ENCODE measurements around the gene ANKRD42. TPM values are rescaled to one million over a fixed set of nuclear protein-coding genes. Genes with fewer than 3 reads are reported as not detected.

The ANKRD42 gene
- total and polyA plus RNA-seq, 9 of the 15 experiments (the other 6 are each of a cell fraction or from before 2014, with no cell fraction given): 2.8 to 9.1 (median 6.1) TPM

DNA sequence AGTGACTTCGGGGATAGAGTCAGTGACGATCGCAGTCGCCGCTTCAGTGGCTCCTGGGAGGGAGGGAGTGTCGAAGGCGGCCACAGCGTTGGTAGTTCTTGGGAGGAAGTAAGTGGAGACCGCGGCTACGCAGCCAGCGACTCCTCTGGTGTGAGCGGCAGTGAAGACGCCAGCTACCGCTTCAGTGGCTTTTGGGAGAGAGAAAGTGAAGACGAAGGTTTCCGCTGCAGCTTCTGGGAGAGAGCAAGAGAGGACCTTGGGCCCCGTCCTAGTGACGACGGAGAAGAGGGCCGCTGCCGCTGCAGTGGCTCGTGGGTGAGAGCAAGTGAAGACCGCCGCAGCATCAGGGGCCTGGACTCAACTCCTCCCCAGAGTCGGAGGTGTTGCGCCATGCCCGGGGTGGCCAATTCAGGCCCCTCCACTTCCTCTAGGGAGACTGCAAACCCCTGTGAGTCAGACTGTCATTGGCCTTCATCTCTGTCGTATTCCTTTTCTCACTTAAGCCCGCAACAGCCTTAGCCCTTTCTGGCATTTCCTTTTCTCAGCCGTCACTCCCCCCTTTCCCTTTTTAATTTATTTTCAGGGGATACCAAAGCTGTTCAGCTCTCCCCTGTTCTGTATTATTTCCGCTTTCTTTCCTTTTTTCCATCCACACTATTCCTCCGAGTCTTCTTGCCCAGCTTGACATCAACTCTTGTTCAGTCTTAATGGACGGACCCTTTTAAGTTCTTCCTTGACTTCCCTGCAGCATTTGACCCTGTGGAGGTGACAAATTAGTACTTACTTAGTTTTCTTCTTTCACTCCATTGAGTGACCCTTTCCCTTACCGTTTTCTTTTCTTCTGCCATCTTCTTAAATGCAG lies 1.0 kb downstream of the ANKRD42 start (continued):
- TF ChIP-seq POLR2AphosphoS2 (IDR thresholded peaks at IDR 0.05; ENCODE audit: low read length) (no peak), MYC (IDR thresholded peaks at IDR 0.05; ENCODE audit: low read depth, low read length) (no peak), MYC (CRISPR knock-in tag; IDR thresholded peaks at IDR 0.05; ENCODE audit: borderline replicate concordance, low read depth) (no peak), ZNF551 (CRISPR knock-in tag; IDR thresholded peaks at IDR 0.05) (no peak), NR0B1 (IDR thresholded peaks at IDR 0.05; ENCODE audit: partially characterized antibody) (no peak), MTA1 (IDR thresholded peaks at IDR 0.05; ENCODE audit: borderline replicate concordance) (no peak), EHMT2 (IDR thresholded peaks at IDR 0.05) (no peak; the same call in 1 of the 2 replicates), BRD9 (IDR thresholded peaks at IDR 0.05; ENCODE audit: low read depth, partially characterized antibody) (no peak), ZNF212 (CRISPR knock-in tag; IDR thresholded peaks at IDR 0.05) (no peak), CC2D1A (IDR thresholded peaks at IDR 0.05) (no peak), NFE2 (IDR thresholded peaks at IDR 0.05; ENCODE audit: low read depth) (no peak), TAL1 (IDR thresholded peaks at IDR 0.05) (no peak)
- TF ChIP-seq, protein P1, sequence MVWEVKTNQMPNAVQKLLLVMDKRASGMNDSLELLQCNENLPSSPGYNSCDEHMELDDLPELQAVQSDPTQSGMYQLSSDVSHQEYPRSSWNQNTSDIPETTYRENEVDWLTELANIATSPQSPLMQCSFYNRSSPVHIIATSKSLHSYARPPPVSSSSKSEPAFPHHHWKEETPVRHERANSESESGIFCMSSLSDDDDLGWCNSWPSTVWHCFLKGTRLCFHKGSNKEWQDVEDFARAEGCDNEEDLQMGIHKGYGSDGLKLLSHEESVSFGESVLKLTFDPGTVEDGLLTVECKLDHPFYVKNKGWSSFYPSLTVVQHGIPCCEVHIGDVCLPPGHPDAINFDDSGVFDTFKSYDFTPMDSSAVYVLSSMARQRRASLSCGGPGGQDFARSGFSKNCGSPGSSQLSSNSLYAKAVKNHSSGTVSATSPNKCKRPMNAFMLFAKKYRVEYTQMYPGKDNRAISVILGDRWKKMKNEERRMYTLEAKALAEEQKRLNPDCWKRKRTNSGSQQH (CRISPR knock-in tag; IDR thresholded peaks at IDR 0.05): no peak
- TF ChIP-seq, protein P2, sequence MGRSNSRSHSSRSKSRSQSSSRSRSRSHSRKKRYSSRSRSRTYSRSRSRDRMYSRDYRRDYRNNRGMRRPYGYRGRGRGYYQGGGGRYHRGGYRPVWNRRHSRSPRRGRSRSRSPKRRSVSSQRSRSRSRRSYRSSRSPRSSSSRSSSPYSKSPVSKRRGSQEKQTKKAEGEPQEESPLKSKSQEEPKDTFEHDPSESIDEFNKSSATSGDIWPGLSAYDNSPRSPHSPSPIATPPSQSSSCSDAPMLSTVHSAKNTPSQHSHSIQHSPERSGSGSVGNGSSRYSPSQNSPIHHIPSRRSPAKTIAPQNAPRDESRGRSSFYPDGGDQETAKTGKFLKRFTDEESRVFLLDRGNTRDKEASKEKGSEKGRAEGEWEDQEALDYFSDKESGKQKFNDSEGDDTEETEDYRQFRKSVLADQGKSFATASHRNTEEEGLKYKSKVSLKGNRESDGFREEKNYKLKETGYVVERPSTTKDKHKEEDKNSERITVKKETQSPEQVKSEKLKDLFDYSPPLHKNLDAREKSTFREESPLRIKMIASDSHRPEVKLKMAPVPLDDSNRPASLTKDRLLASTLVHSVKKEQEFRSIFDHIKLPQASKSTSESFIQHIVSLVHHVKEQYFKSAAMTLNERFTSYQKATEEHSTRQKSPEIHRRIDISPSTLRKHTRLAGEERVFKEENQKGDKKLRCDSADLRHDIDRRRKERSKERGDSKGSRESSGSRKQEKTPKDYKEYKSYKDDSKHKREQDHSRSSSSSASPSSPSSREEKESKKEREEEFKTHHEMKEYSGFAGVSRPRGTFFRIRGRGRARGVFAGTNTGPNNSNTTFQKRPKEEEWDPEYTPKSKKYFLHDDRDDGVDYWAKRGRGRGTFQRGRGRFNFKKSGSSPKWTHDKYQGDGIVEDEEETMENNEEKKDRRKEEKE (IDR thresholded peaks at IDR 0.05; ENCODE audit: borderline replicate concordance in 1 of 2, control insufficient read depth in 1 of 2, low read depth in 2 of 2, low read length in 1 of 2): no peak
- TF ChIP-seq, protein P3, sequence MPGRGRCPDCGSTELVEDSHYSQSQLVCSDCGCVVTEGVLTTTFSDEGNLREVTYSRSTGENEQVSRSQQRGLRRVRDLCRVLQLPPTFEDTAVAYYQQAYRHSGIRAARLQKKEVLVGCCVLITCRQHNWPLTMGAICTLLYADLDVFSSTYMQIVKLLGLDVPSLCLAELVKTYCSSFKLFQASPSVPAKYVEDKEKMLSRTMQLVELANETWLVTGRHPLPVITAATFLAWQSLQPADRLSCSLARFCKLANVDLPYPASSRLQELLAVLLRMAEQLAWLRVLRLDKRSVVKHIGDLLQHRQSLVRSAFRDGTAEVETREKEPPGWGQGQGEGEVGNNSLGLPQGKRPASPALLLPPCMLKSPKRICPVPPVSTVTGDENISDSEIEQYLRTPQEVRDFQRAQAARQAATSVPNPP (IDR thresholded peaks at IDR 0.05; ENCODE audit: borderline replicate concordance, insufficient read depth, insufficient read length): no peak
